ENCODE data around the gene EML6. TPM values are rescaled to one million over a fixed set of nuclear protein-coding genes. Genes with fewer than 3 reads are reported as not detected.

The EML6 gene
- total RNA-seq, 4 donors from 2014 or later, result 0.63 to 9.0 (median 1.2) TPM

DNA sequence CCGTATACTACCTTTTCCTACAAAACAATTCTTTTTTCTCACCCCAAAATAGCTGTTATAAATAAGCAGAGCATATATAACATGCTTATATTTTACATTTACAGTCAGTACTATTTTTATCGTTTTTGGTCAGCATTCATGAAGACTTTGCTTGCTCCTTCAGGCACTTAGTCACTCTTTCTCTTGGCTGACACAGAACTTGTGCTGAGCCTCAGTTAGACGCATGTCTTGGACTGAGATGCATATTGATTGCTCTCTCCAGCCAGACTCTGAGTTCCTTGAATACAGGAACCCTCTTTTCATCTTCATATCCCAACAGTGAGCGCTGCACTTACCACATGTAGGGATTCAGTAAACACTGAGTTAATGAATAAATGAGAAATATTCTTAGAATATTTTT lies 168.4 kb downstream of the EML6 start:
- no peak for ATAC-seq (ENCODE audit: low FRiP score)
- TF ChIP-seq, protein P1, sequence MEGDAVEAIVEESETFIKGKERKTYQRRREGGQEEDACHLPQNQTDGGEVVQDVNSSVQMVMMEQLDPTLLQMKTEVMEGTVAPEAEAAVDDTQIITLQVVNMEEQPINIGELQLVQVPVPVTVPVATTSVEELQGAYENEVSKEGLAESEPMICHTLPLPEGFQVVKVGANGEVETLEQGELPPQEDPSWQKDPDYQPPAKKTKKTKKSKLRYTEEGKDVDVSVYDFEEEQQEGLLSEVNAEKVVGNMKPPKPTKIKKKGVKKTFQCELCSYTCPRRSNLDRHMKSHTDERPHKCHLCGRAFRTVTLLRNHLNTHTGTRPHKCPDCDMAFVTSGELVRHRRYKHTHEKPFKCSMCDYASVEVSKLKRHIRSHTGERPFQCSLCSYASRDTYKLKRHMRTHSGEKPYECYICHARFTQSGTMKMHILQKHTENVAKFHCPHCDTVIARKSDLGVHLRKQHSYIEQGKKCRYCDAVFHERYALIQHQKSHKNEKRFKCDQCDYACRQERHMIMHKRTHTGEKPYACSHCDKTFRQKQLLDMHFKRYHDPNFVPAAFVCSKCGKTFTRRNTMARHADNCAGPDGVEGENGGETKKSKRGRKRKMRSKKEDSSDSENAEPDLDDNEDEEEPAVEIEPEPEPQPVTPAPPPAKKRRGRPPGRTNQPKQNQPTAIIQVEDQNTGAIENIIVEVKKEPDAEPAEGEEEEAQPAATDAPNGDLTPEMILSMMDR (IDR thresholded peaks at IDR 0.05), result no peak
- no peak for DNase-seq (ENCODE audit: low spot score)

DNA sequence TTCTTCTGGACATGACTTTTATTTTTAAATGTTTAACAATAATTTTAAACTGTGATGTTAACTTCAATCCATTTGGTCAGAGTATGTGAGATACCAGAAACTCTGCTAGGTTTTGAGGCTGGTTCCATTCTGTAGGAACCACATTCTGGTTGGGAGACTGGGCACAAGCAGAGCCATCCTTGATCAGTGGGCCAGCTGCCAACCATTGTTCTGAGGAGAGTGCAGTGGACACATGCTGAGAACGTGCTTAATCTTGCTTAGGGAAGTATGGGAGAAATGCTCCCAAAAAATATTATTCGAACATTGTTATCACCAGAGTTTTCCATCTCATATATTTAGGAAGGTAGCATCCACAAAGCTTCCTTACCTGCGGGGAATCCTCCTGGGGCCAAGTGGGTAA lies 171.0 kb downstream of the EML6 start:
- no peak for ATAC-seq (ENCODE audit: low FRiP score)
- DNase-seq (ENCODE audit: low spot score), result no peak
- TF ChIP-seq, protein P1 (IDR thresholded peaks at IDR 0.05), result no peak

DNA sequence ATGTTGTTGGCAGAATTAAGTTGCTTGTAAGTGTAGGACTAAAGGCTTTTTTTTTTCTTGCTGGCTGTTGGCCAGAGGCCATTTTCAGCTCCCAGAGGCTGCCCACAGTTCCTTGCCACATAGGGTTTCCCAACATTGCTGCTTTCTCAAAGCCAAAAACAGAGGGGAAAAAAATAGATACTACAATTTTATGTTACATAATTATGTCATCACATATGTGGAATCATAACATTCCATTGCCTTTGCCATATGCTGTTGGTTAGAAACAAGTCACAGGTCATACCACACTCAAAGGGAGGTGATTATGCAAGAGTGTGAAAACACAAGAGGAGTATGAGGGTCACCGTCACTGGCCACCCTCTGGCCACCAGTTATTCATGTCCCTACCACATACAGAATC lies 172.3 kb downstream of the EML6 start:
- no peak for DNase-seq (ENCODE audit: low spot score)
- TF ChIP-seq, protein P1 (IDR thresholded peaks at IDR 0.05), result no peak
- ATAC-seq (ENCODE audit: low FRiP score), result no peak

DNA sequence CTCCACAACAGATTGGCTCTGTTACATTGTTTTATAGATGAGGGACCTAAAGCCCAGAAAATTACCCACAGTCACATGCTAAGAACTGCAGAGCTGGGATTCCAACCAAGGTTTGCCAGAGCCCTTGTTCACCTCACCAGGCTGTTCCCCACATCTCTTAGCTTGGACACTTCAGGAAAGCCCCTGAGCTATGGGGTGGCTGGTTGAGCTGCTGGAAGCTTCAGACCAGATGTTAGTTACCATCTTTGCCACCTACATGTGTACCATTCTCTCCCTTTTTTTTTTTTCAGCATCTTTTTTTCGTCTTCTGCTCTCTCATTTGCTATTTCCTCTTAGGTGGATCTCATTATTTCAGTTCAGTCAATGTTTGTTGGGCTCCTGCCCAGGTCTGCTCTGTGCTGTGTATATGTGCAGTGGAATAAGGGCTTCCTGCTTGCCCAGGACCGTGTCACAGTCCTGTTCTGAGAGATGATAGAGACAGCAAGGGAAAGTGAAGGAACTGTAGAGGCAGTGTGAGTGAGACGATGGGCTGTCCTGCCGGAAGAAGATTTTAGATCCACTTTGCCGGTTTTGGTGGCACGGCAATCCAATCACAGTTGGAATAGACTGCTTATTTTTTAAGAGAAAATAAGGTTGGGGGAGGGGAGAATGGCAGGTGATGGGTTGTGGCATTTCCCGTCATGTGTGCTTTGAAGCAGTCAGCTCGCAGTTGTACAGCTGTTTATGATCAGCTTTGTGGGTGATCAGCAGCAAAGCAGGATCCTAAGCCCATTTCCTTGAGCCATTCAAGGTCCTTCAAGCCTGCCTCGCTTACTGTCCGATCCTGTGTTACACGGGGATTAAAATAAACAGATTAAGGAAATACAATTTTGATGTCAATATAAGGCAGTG lies 174.2 kb downstream of the EML6 start:
- DNase-seq (ENCODE audit: low spot score) (no peak), ATAC-seq (ENCODE audit: low FRiP score) (no peak)
- TF ChIP-seq, protein P1 (IDR thresholded peaks at IDR 0.05), result no peak

DNA sequence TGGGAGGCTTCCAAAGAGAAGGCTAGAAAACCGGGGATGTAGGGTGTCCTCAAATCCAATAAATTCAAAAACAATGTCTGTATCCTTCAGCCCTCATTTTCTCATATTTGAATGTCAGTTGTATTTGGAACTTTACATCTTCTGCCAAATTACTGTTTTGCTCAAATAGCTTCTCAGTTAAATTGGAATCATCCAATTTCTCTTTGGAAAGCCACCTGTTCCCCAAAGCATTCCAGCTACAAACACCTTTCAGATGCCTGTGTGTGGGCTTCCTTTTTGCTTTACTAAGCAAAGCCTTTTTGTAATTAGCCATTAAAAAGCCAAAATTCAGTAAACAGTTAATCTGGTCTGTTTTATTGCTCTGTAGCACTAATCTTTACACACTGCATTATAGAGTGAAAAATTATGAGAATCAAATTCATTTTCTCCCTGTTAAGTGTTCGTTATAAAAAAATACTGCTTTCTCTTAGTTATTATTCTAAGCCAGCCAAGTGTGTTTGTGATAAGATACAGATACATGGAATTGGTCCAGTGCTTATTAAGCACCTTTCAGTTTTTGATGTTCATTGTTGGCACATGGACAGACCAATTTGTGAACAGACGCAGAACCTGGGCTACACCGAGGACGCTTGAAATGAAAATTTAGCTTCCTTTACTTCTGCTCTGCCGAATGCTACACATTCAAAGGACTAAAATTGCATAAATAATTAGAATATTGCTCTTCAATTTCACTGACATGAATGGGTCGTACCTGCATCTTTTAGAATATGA lies 175.2 kb downstream of the EML6 start:
- TF ChIP-seq, protein P1 (IDR thresholded peaks at IDR 0.05), result no peak
- DNase-seq (ENCODE audit: low spot score), result no peak
- no peak for ATAC-seq (ENCODE audit: low FRiP score)

DNA sequence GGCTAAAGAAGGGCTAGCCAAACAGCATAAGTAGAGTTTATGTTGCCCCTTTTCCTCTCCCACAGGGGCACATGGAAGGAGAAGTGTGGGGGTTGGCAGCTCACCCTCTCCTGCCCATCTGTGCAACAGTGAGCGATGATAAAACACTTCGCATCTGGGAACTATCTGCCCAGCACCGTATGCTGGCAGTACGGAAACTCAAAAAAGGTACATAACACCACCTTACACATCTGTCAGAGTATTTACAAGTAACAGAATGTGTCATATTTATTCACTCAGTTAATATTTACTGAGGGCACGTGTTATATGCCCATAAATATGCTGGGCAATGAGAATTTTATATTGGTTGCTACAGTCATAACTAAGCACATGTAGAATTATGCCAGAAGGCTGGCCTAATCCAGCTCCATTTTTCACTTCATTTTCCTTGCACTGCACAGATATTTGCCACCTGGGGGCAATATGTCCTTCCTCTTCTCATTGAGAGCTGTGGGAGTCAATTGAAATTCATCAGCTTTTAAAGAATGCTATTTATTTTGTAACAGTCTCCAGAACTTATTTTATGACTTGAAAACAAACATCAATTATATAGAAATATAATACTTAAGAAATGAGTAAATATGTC lies 176.2 kb downstream of the EML6 start:
- TF ChIP-seq, protein P1 (IDR thresholded peaks at IDR 0.05), result peak in 1 of 3 donors; percentile 47
- DNase-seq (ENCODE audit: low spot score) (no peak), ATAC-seq (ENCODE audit: low FRiP score) (peak; percentile 42)
